Activated CD4-positive, alpha-beta T cell treated with anti-CD3 and anti-CD28 coated beads, Interleukin-2, amount 50 U/mL, for 24 hours (primary cell): ENCODE results near the gene PCGF3.
"Not testable (repeated sequence)": the region's sequence is repeated elsewhere in the genome, so short reads cannot be mapped to it uniquely, and the experiment has no call there.

ENCODE experiments used
- DNase-seq, 2 donors: peaks; one replicate each; pipeline ENCODE4 v3.0.0-alpha.2; 2020; ENCODE audit warnings: low read depth in 1 of 2, low spot score in 1 of 2

The PCGF3 gene

GRCh38 chr4:682490-683172 is 23.0 kb upstream of the PCGF3 start:
- DNase-seq, result no peak

- no peak for DNase-seq
These were observed 22.3 kb upstream of the PCGF3 start for GRCh38 chr4:683247-683897.

- DNase-seq, result no peak
These were observed 21.5 kb upstream of the PCGF3 start for GRCh38 chr4:683982-684622.

- DNase-seq, result no peak
These were observed 20.9 kb upstream of the PCGF3 start for GRCh38 chr4:684623-685327.

GRCh38 chr4:685679-686412 is 19.8 kb upstream of the PCGF3 start:
- DNase-seq, result no peak

- no peak for DNase-seq
These were observed 19.1 kb upstream of the PCGF3 start for GRCh38 chr4:686413-687040.

- DNase-seq, result no peak
These were observed 18.3 kb upstream of the PCGF3 start for GRCh38 chr4:687048-687970.

- no peak for DNase-seq
These were observed 17.4 kb upstream of the PCGF3 start for GRCh38 chr4:687971-688853.

- no peak for DNase-seq
These were observed 16.6 kb upstream of the PCGF3 start, which contains the start of gene SLC49A3 for GRCh38 chr4:688854-689681. TSS of gene SLC49A3 (minus strand) at chr4:689151. CDS start at chr4:689127, 24 bp downstream.

GRCh38 chr4:689723-690122 is 15.9 kb upstream of the PCGF3 start:
- no peak for DNase-seq

GRCh38 chr4:692771-693554 is 12.7 kb upstream of the PCGF3 start:
- no peak for DNase-seq

- not testable (repeated sequence) for DNase-seq
These were observed 11.2 kb upstream of the PCGF3 start for GRCh38 chr4:694341-694940.

GRCh38 chr4:699816-700580 is 5.6 kb upstream of the PCGF3 start:
- DNase-seq, result no peak

- no peak for DNase-seq
These were observed 4.9 kb upstream of the PCGF3 start for GRCh38 chr4:700587-701264.

GRCh38 chr4:702618-703048 is 3.0 kb upstream of the PCGF3 start:
- DNase-seq, result no peak
